NCI-H2227 treated with DMSO at 0.1 percent for 48 hours (cell line): Measurements from ENCODE around the gene ANKRD33B.

ENCODE experiments used
- DNase-seq: peaks from one replicate; lab custom pipeline; 2025; lab: John Stamatoyannopoulos, UW

ANKRD33B gene

GRCh38 chr5:10699987-10700386 lies 136.1 kb downstream of the ANKRD33B start:
- no peak for DNase-seq

GRCh38 chr5:10700516-10700915 lies 136.6 kb downstream of the ANKRD33B start:
- DNase-seq, result no peak

- DNase-seq, result peak; percentile 15
Measured at GRCh38 chr5:10701567-10702039, 137.7 kb downstream of the ANKRD33B start.

- no peak for DNase-seq
Measured at GRCh38 chr5:10702040-10702629, 138.3 kb downstream of the ANKRD33B start.

- no peak for DNase-seq
Measured at GRCh38 chr5:10702911-10703491, 139.1 kb downstream of the ANKRD33B start.

GRCh38 chr5:10703676-10704075 lies 139.8 kb downstream of the ANKRD33B start:
- DNase-seq, result no peak

GRCh38 chr5:10704949-10705621 lies 141.2 kb downstream of the ANKRD33B start:
- no peak for DNase-seq

GRCh38 chr5:10705747-10706146 lies 141.9 kb downstream of the ANKRD33B start:
- DNase-seq, result no peak

GRCh38 chr5:10706326-10706725 lies 142.5 kb downstream of the ANKRD33B start:
- DNase-seq, result no peak
